WTC11 (cell line): ENCODE data around the gene AMN. TPM values are rescaled to one million over a fixed set of nuclear protein-coding genes. Genes with fewer than 3 reads are reported as not detected.

ENCODE experiments used
- ATAC-seq: fragments of 200-7000 bp; cut with Tn5 transposase; 2 replicates; pipeline ENCODE4 v1.10.0; 2021; ENCODE audit warnings: mild to moderate bottlenecking, moderate library complexity
- CTCF ChIA-PET: fragments of 300-600 bp; sonication (Branson Sonifier 250); formaldehyde crosslinking; loops from one replicate; lab custom pipeline; 2021; ENCODE audit warnings: antibody characterized with exemption; lab: Charles Lee
- POLR2A ChIA-PET: fragments of 350-600 bp; sonication (Branson Sonifier 250); formaldehyde crosslinking; loops from one replicate; lab custom pipeline; 2021; ENCODE audit warnings: antibody characterized with exemption; lab: Charles Lee
- DNase-seq: peaks from one replicate; pipeline ENCODE4 v3.0.0; 2021; ENCODE audit warnings: low spot score
- H3K27ac Mint-ChIP-seq: 2 replicates; pipeline ENCODE4 v1.8.0; 2021; ENCODE audit warnings: mixed read lengths
- H3K27me3 Mint-ChIP-seq: 2 replicates; pipeline ENCODE4 v1.8.0; 2021; ENCODE audit warnings: low read depth, mild to moderate bottlenecking, moderate library complexity, mixed read lengths
- H3K36me3 Mint-ChIP-seq: 2 replicates; pipeline ENCODE4 v1.8.0; 2021; ENCODE audit warnings: mixed read lengths
- H3K4me1 Mint-ChIP-seq: 2 replicates; pipeline ENCODE4 v1.8.0; 2022; ENCODE audit warnings: mixed read lengths
- H3K4me3 Mint-ChIP-seq: 2 replicates; pipeline ENCODE4 v1.8.0; 2021; ENCODE audit warnings: mild to moderate bottlenecking, moderate library complexity, mixed read lengths
- H3K9me3 Mint-ChIP-seq: 2 replicates; pipeline ENCODE4 v1.8.0; 2021; ENCODE audit warnings: mixed read lengths
- CDX4 ChIP-seq: fragments of 250-450 bp; sonication (Bioruptor Pico); IDR thresholded peaks from 2 replicates; pipeline ENCODE4 v1.9.0; 2021; ENCODE audit warnings: moderate library complexity, mild to moderate bottlenecking, inconsistent platforms, borderline replicate concordance
- E2F1 ChIP-seq: sonication (generic); formaldehyde crosslinking; IDR thresholded peaks from 2 replicates; pipeline ENCODE4 v1.8.0; 2022; ENCODE audit warnings: mild to moderate bottlenecking, missing genetic modification reagents
- ELF4 ChIP-seq: sonication (generic); formaldehyde crosslinking; IDR thresholded peaks from 2 replicates; pipeline ENCODE4 v1.8.1; 2022; ENCODE audit warnings: low read depth, mild to moderate bottlenecking, moderate library complexity, missing genetic modification reagents
- GTF2I ChIP-seq: fragments of 250-450 bp; sonication (Bioruptor Pico); conservative IDR thresholded peaks from 2 replicates; pipeline ENCODE4 v1.4.0; 2021; ENCODE audit warnings: mild to moderate bottlenecking
- JAZF1 ChIP-seq: fragments of 250-450 bp; sonication (Bioruptor Pico); IDR thresholded peaks from 2 replicates; pipeline ENCODE4 v1.9.0; 2021; ENCODE audit warnings: moderate library complexity, mild to moderate bottlenecking, inconsistent platforms
- JUN ChIP-seq: sonication (generic); formaldehyde crosslinking; IDR thresholded peaks from 2 replicates; pipeline ENCODE4 v1.8.0; 2023; ENCODE audit warnings: mild to moderate bottlenecking, missing genetic modification reagents
- NFATC4 ChIP-seq: fragments of 250-450 bp; sonication (Bioruptor Pico); IDR thresholded peaks from 2 replicates; pipeline ENCODE4 v1.9.0; 2021; ENCODE audit warnings: mild to moderate bottlenecking
- RORB ChIP-seq: fragments of 250-450 bp; sonication (Bioruptor Pico); IDR thresholded peaks from 2 replicates; pipeline ENCODE4 v1.9.0; 2021; ENCODE audit warnings: mild to moderate bottlenecking
- SOX15 ChIP-seq: fragments of 250-450 bp; sonication (Bioruptor Pico); IDR thresholded peaks from 2 replicates; pipeline ENCODE4 v1.9.0; 2021; ENCODE audit warnings: mild to moderate bottlenecking
- ZBTB43 ChIP-seq: sonication (generic); formaldehyde crosslinking; IDR thresholded peaks from 2 replicates; pipeline ENCODE4 v1.8.1; 2023; ENCODE audit warnings: mild to moderate bottlenecking, missing genetic modification reagents
- ZNF532 ChIP-seq: fragments of 250-450 bp; sonication (Bioruptor Pico); IDR thresholded peaks from 2 replicates; pipeline ENCODE4 v1.9.0; 2021; ENCODE audit warnings: mild to moderate bottlenecking, borderline replicate concordance
- total RNA-seq: library from RNA; stranded (reverse); gene quantifications from 3 replicates; pipeline ENCODE4 v1.2.3, GENCODE V29; 2021
- TF ChIP-seq, protein P1 (sequence below): sonication (generic); formaldehyde crosslinking; IDR thresholded peaks from 2 replicates; pipeline ENCODE4 v1.8.1; 2022; ENCODE audit warnings: missing genetic modification reagents, borderline replicate concordance
- TF ChIP-seq, protein P2 (sequence below): fragments of 250-450 bp; sonication (Bioruptor Pico); IDR thresholded peaks from 2 replicates; pipeline ENCODE4 v1.8.0; 2021; ENCODE audit warnings: mild to moderate bottlenecking
- TF ChIP-seq, protein P3 (sequence below): fragments of 200-600 bp; IDR thresholded peaks from 2 replicates; pipeline ENCODE4 v1.8.0; 2022; ENCODE audit warnings: antibody characterized with exemption

The AMN gene
- total RNA-seq, 1 experiment from 2014 or later: 2.8 TPM

DNA sequence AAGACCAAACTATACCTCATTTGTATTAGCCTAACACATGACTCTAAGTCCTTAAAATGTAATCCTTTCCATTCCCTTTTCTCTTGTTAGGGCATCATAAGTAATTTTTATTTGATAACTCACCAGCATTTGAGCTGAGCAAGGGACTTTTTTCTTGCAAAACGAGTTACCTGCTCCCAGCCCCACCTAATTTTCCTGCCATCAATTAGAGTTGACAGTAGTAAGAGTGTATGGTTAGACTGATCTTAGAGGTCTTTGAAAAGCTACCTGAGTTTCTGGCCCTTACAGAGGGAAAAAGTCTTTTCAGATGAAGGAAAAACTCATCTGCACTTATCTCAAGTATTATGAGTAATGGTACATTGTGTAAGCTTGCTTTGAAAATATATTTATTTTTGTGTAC, 33.7 kb upstream of the AMN start:
- POLR2A ChIA-PET: interaction anchor here (0.6 kb wide), 1 partner anchor 52 kb away, joined by 4 read pairs; no protein-coding TSS in a partner anchor
- no peaks in the 10 kb centered on the region for H3K36me3 Mint-ChIP-seq
- H3K27ac Mint-ChIP-seq: no peak overlapping the region
- no peak for DNase-seq
- no peak for ATAC-seq
- TF ChIP-seq SOX15 (no peak), JAZF1 (CRISPR knock-in tag) (no peak), GTF2I (CRISPR knock-in tag) (no peak), ELF4 (CRISPR knock-in tag) (no peak), JUN (CRISPR knock-in tag) (no peak), ZBTB43 (CRISPR knock-in tag) (no peak), NFATC4 (no peak), E2F1 (CRISPR knock-in tag) (no peak), RORB (CRISPR knock-in tag) (no peak), ZNF532 (no peak), CDX4 (CRISPR knock-in tag) (no peak)
- TF ChIP-seq, protein P1, sequence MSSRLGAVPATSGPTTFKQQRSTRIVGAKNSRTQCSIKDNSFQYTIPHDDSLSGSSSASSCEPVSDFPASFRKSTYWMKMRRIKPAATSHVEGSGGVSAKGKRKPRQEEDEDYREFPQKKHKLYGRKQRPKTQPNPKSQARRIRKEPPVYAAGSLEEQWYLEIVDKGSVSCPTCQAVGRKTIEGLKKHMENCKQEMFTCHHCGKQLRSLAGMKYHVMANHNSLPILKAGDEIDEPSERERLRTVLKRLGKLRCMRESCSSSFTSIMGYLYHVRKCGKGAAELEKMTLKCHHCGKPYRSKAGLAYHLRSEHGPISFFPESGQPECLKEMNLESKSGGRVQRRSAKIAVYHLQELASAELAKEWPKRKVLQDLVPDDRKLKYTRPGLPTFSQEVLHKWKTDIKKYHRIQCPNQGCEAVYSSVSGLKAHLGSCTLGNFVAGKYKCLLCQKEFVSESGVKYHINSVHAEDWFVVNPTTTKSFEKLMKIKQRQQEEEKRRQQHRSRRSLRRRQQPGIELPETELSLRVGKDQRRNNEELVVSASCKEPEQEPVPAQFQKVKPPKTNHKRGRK (CRISPR knock-in tag): no peak
- TF ChIP-seq, protein P2, sequence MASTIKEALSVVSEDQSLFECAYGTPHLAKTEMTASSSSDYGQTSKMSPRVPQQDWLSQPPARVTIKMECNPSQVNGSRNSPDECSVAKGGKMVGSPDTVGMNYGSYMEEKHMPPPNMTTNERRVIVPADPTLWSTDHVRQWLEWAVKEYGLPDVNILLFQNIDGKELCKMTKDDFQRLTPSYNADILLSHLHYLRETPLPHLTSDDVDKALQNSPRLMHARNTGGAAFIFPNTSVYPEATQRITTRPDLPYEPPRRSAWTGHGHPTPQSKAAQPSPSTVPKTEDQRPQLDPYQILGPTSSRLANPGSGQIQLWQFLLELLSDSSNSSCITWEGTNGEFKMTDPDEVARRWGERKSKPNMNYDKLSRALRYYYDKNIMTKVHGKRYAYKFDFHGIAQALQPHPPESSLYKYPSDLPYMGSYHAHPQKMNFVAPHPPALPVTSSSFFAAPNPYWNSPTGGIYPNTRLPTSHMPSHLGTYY (CRISPR knock-in tag): no peak
- TF ChIP-seq, protein P3, sequence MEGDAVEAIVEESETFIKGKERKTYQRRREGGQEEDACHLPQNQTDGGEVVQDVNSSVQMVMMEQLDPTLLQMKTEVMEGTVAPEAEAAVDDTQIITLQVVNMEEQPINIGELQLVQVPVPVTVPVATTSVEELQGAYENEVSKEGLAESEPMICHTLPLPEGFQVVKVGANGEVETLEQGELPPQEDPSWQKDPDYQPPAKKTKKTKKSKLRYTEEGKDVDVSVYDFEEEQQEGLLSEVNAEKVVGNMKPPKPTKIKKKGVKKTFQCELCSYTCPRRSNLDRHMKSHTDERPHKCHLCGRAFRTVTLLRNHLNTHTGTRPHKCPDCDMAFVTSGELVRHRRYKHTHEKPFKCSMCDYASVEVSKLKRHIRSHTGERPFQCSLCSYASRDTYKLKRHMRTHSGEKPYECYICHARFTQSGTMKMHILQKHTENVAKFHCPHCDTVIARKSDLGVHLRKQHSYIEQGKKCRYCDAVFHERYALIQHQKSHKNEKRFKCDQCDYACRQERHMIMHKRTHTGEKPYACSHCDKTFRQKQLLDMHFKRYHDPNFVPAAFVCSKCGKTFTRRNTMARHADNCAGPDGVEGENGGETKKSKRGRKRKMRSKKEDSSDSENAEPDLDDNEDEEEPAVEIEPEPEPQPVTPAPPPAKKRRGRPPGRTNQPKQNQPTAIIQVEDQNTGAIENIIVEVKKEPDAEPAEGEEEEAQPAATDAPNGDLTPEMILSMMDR: no peak
- H3K9me3 Mint-ChIP-seq: no peaks in the 10 kb centered on the region
- H3K4me3 Mint-ChIP-seq: no peak overlapping the region
- no peaks in the 10 kb centered on the region for H3K27me3 Mint-ChIP-seq
- no peaks in the 10 kb centered on the region for H3K4me1 Mint-ChIP-seq
- CTCF ChIA-PET: interaction anchor here (0.6 to 1.4 kb wide), 2 partner anchors 10 to 115 kb away, joined by 4 to 5 read pairs; no protein-coding TSS in a partner anchor
